Measurements from ENCODE around the gene HIF3A.
A peak's percentile ranks its signal among the peaks of the same experiment; 100 is the strongest.

The HIF3A gene

DNA sequence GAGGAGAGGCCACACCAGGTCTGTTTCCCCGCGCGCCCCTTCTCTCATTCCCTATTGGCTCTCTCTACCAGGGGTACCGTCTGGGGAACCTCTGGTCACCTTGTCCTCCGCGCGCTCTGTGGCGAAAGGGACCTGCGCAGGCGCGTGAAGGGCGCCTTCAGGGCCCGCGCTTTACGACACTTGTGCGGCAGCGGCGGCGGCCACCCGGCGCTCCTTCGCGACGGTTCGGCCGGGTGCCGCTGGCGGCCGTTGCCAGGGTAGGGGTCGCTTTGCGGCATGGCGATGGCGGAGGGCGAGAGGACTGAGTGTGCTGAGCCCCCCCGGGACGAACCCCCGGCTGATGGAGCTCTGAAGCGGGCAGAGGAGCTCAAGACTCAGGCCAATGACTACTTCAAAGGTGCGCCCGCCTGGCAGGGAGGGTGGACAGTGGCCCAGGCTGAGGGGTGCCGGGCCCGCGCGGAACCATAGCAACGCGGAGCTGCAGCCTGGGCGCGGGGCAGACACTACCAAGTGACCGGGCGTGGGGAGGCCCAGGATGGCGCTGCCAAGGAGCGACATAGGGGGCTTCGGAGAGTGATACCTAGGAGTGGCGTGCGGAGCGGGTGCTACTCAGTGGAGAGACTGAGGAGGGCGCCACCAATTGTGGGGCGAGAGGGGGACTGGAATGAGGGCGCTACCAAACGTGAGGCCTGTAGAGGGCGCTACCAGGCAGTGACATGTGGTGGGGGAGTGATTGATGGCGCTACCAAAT, 50.2 kb downstream of the HIF3A start, which contains the start of gene PPP5C:
TSS of gene PPP5C (plus strand) at position 267 of the 751 bp plus-strand sequence. CDS start at position 277, 10 bp downstream.
- peak; percentile 79 for ATAC-seq (replicated peaks; ENCODE audit: extremely low read depth, poor library complexity, severe bottlenecking)
- peak within 1 kb of the TSS; percentile 68 for H3K27ac Mint-ChIP-seq (ENCODE audit: low read depth)
- H3K36me3 Mint-ChIP-seq (ENCODE audit: insufficient read depth), result peaks cover 9% of the 10 kb centered on the region
- H3K4me3 Mint-ChIP-seq, result peak within 1 kb of the TSS; percentile 84
- H3K4me1 Mint-ChIP-seq, result peaks cover 59% of the 10 kb centered on the region
- DNase-seq (ENCODE audit: low spot score in 2 of 2), result peak; percentile 63 to 70
- H3K27me3 Mint-ChIP-seq, result peaks cover 3% of the 10 kb centered on the region
- H3K9me3 Mint-ChIP-seq, result no peaks in the 10 kb centered on the region

DNA sequence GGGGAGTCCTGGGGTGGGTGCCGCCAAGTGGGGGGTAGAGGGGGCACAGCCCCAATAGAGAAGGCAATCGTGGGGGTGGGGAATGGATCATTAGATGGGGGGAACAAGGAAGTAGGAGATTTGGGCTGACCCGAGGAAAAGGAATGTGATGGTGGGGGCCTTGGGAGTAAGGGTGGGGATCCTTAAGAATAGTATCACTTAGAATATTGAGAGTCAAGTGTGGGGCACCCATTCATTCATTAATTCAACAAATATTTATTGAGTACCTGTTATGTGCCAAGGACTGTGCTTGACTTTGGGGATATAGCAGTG, 50.7 kb downstream of the HIF3A start:
- Mint-ChIP-seq H3K4me1 (peaks cover 62% of the 10 kb centered on the region), H3K27ac (ENCODE audit: low read depth) (peak overlapping the region; percentile 68), H3K27me3 (no peaks in the 10 kb centered on the region)

GRCh38 chr19:46347985-46348384, 51.1 kb downstream of the HIF3A start:
- Mint-ChIP-seq H3K4me3 (peak overlapping the region; percentile 84), H3K36me3 (ENCODE audit: insufficient read depth) (peaks cover 9% of the 10 kb centered on the region), H3K27me3 (no peaks in the 10 kb centered on the region), H3K9me3 (no peaks in the 10 kb centered on the region), H3K4me1 (peaks cover 62% of the 10 kb centered on the region), H3K27ac (ENCODE audit: low read depth) (peak overlapping the region; percentile 68)
- no peak for DNase-seq (ENCODE audit: low spot score in 2 of 2)
- no peak for ATAC-seq (replicated peaks; ENCODE audit: extremely low read depth, poor library complexity, severe bottlenecking)

More for the DNA sequence above, 50.7 kb downstream of the HIF3A start:
- Mint-ChIP-seq H3K36me3 (ENCODE audit: insufficient read depth) (peaks cover 9% of the 10 kb centered on the region), H3K4me3 (peak overlapping the region; percentile 84), H3K9me3 (no peaks in the 10 kb centered on the region)
- DNase-seq (ENCODE audit: low spot score in 2 of 2), result no peak
- no peak for ATAC-seq (replicated peaks; ENCODE audit: extremely low read depth, poor library complexity, severe bottlenecking)

DNA sequence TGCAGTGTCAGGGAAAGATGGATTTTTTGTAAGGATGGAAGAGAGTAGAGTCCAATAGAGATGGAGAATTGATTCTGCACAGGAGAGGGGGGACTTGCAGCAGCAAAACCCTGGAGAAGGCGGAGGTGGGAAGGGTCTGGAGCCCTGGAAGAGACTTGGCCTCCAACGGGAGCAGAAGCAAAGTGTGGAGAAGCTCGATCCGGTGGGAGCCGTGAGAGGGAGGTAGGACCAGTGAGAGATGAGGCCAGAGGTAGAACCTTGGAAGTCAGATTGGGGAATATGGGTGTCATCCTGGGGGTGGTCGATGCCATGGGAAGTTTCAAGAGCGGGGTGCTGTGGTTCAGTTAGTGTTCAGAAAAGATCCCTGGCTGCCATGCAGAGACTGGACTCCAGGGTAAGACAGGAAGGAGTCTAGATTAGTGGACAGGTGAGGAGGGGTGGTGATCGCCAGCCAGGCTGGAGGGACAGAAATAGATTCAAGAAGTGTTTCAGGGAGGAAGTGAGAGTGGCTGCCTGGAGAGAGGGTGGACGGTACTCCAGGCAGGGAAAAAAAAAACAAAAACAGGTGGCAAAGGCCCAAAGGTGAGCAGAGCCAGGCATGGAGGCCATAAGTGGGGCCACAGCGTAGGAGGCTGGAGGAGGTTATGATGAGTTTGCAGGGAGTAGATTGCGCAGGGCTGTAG, 52.6 kb downstream of the HIF3A start:
- Mint-ChIP-seq H3K36me3 (ENCODE audit: insufficient read depth) (peaks cover 17% of the 10 kb centered on the region), H3K9me3 (no peaks in the 10 kb centered on the region), H3K27me3 (no peaks in the 10 kb centered on the region), H3K4me3 (peak overlapping the region; percentile 76), H3K27ac (ENCODE audit: low read depth) (peak overlapping the region; percentile 92), H3K4me1 (peaks cover 62% of the 10 kb centered on the region)
- no peak for ATAC-seq (replicated peaks; ENCODE audit: extremely low read depth, poor library complexity, severe bottlenecking)
- no peak for DNase-seq (ENCODE audit: low spot score in 2 of 2)

DNA sequence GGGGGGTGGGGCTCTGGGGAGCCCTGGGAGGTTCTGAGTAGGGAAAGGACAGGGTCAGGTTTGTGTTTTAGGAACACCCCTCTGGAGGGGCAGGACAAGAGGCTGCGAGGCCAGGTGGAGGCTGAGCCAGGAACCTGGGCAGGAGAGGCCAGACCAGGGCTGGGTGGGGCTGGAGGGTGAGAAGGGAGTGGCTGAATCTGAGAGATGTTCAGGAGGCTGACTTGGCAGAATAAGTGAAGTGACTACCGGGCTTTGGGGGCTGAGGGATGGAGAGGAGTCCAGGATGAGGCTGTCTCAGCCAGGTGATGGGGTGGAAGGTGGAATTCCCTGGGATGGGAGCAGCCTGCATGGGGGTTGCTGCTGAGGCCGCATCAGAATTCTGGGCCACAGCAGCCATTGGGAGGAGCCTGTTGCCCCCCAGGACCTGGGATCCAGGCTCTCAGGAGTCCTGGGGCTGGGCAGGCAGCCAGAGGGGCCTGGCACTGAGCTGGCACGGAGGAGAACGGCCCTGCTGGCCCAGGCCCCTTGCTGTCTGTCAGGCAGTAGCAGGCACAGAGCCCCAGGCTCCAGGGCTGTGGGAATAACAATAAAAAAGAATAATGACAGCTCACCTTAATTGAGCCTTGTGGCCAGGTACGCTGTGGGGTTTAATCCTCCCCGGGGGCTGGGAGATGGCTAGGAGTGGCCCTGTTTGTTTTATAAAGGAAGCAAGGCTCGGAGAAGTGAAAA, 53.4 kb downstream of the HIF3A start:
- Mint-ChIP-seq H3K36me3 (ENCODE audit: insufficient read depth) (peaks cover 20% of the 10 kb centered on the region), H3K9me3 (no peaks in the 10 kb centered on the region), H3K4me1 (peaks cover 67% of the 10 kb centered on the region), H3K4me3 (peak overlapping the region; percentile 76), H3K27me3 (no peaks in the 10 kb centered on the region), H3K27ac (ENCODE audit: low read depth) (peak overlapping the region; percentile 92)
- DNase-seq (ENCODE audit: low spot score in 2 of 2), result no peak
- no peak for ATAC-seq (replicated peaks; ENCODE audit: extremely low read depth, poor library complexity, severe bottlenecking)

GRCh38 chr19:46350758-46351159, 53.9 kb downstream of the HIF3A start:
- Mint-ChIP-seq H3K27me3 (no peaks in the 10 kb centered on the region), H3K27ac (ENCODE audit: low read depth) (peak overlapping the region; percentile 92), H3K36me3 (ENCODE audit: insufficient read depth) (peaks cover 20% of the 10 kb centered on the region), H3K9me3 (no peaks in the 10 kb centered on the region), H3K4me3 (peak overlapping the region; percentile 76), H3K4me1 (peaks cover 67% of the 10 kb centered on the region)
- no peak for DNase-seq (ENCODE audit: low spot score in 2 of 2)
- peak; percentile 37 for ATAC-seq (replicated peaks; ENCODE audit: extremely low read depth, poor library complexity, severe bottlenecking)

DNA sequence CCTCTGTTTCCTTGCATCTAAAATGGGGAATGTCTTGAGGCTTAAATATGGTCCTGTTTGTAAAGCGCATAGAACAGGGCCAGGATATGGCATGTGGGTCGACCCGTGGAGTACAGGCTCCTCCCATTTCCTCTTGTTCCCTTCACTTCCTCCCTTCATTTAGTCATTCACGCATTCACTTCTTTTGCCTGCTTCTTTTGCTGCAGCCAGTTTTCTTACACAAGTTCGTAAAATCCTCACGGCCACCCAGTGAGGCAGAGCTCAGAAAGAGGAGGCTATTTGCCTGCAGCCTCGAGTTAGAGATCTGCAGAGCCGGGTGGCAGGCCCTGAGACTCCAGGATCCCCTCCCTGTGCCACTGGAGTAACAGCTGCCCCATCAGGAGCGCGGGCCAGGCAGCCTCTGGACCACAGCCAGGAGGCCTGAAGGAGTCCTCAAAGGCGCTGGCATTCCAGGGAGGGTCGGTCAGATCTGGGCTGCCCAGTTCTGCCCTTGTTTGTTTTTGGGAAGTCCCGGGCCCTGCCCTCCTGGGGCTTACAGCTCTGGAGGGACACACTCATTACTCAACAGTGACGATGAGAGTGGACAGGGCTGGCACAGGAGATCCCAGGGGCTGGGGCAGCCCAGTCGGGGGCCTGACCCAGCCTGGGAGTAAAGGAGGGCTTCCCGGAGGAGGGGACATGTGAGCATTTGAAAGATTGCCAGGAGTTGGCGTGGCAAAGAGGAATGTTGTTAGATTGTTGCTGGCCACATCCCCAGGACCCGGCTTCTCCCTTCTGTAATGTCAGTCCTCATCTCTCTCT, 54.6 kb downstream of the HIF3A start:
- Mint-ChIP-seq H3K4me3 (peak overlapping the region; percentile 76), H3K9me3 (no peaks in the 10 kb centered on the region), H3K36me3 (ENCODE audit: insufficient read depth) (peaks cover 18% of the 10 kb centered on the region), H3K27ac (ENCODE audit: low read depth) (peak overlapping the region; percentile 92), H3K27me3 (no peaks in the 10 kb centered on the region), H3K4me1 (peaks cover 69% of the 10 kb centered on the region)
- ATAC-seq (replicated peaks; ENCODE audit: extremely low read depth, poor library complexity, severe bottlenecking), result no peak
- no peak for DNase-seq (ENCODE audit: low spot score in 2 of 2)

DNA sequence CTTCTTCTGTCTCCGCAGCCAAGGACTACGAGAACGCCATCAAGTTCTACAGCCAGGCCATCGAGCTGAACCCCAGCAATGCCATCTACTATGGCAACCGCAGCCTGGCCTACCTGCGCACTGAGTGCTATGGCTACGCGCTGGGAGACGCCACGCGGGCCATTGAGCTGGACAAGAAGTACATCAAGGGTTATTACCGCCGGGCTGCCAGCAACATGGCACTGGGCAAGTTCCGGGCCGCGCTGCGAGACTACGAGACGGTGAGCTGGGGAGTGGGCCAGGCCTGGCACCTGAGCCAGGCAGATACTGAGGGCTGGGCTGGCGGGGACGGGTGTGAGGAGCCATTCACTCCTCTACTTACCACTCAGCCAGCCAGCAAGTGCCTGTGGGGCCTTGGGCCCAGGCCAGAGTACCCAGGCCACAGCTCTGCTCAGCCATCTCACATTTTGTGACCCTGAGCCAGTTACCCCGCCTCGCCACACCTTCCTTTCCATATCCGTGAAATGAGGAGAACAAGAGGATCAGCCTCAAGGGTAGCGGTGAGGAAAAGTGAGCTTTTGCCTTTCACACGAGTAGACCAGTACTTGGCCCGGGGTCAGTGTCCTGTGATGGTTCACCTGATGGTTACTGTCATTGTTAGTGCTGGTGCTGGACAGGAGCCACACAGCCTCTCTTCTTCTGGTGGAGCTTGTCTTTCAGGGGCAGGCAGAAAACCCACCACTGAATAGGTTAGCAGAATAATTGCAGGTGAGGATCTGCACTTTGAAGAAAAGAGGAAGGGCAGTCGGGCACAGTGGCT, 57.1 kb downstream of the HIF3A start:
- H3K36me3 Mint-ChIP-seq (ENCODE audit: insufficient read depth), result peaks cover 14% of the 10 kb centered on the region
- DNase-seq (ENCODE audit: low spot score in 2 of 2), result no peak
- H3K4me3 Mint-ChIP-seq, result no peak overlapping the region
- peaks cover 61% of the 10 kb centered on the region for H3K4me1 Mint-ChIP-seq
- no peak overlapping the region for H3K27ac Mint-ChIP-seq (ENCODE audit: low read depth)
- no peaks in the 10 kb centered on the region for H3K27me3 Mint-ChIP-seq
- no peak for ATAC-seq (replicated peaks; ENCODE audit: extremely low read depth, poor library complexity, severe bottlenecking)
- H3K9me3 Mint-ChIP-seq, result no peaks in the 10 kb centered on the region

- no peak overlapping the region for H3K4me3 Mint-ChIP-seq
- H3K4me1 Mint-ChIP-seq, result peaks cover 47% of the 10 kb centered on the region
- no peaks in the 10 kb centered on the region for H3K27me3 Mint-ChIP-seq
- ATAC-seq (replicated peaks; ENCODE audit: extremely low read depth, poor library complexity, severe bottlenecking) (no peak), DNase-seq (ENCODE audit: low spot score in 2 of 2) (no peak)
- H3K9me3 Mint-ChIP-seq, result no peaks in the 10 kb centered on the region
- peaks cover 14% of the 10 kb centered on the region for H3K36me3 Mint-ChIP-seq (ENCODE audit: insufficient read depth)
- peak overlapping the region; percentile 46 for H3K27ac Mint-ChIP-seq (ENCODE audit: low read depth)
These were observed 58.6 kb downstream of the HIF3A start for GRCh38 chr19:46355234-46356148.

GRCh38 chr19:46356149-46357055, 59.6 kb downstream of the HIF3A start:
- Mint-ChIP-seq H3K36me3 (ENCODE audit: insufficient read depth) (peaks cover 13% of the 10 kb centered on the region), H3K9me3 (no peaks in the 10 kb centered on the region), H3K4me1 (peaks cover 44% of the 10 kb centered on the region), H3K4me3 (no peak overlapping the region), H3K27ac (ENCODE audit: low read depth) (no peak overlapping the region), H3K27me3 (no peaks in the 10 kb centered on the region)
- ATAC-seq (replicated peaks; ENCODE audit: extremely low read depth, poor library complexity, severe bottlenecking) (no peak), DNase-seq (ENCODE audit: low spot score in 2 of 2) (no peak)

Data from central memory CD8-positive, alpha-beta T cell (primary cell).